Chondrocyte (in vitro differentiated cells): ENCODE data around the gene PALMD. TPM values are rescaled to one million over a fixed set of nuclear protein-coding genes. Genes with fewer than 3 reads are reported as not detected.

Source experiments
- DNase-seq: peaks from one replicate; pipeline ENCODE4 v3.0.0; 2021; ENCODE audit warnings: mixed read lengths, low spot score
- H3K27ac Mint-ChIP-seq: one replicate; pipeline ENCODE4 v1.8.0; 2021; ENCODE audit warnings: mild to moderate bottlenecking, moderate library complexity, mixed read lengths; ENCODE audit not compliant: unreplicated experiment
- H3K27me3 Mint-ChIP-seq: 2 replicates; pipeline ENCODE4 v1.8.0; 2021; ENCODE audit warnings: low read depth, mixed read lengths
- H3K36me3 Mint-ChIP-seq: 2 replicates; pipeline ENCODE4 v1.8.0; 2021; ENCODE audit warnings: low read depth, mixed read lengths
- H3K4me1 Mint-ChIP-seq: 2 replicates; pipeline ENCODE4 v1.8.0; 2021; ENCODE audit warnings: low read depth, mild to moderate bottlenecking, mixed read lengths
- H3K4me3 Mint-ChIP-seq: one replicate; pipeline ENCODE4 v1.8.0; 2021; ENCODE audit warnings: mild to moderate bottlenecking, moderate library complexity, mixed read lengths; ENCODE audit not compliant: unreplicated experiment
- H3K9me3 Mint-ChIP-seq: 2 replicates; pipeline ENCODE4 v1.8.0; 2021; ENCODE audit warnings: low read depth, mixed read lengths
- total RNA-seq: library from RNA; stranded (reverse); gene quantifications from 3 replicates; pipeline ENCODE4 v1.2.1, GENCODE V29; 2021
- TF ChIP-seq, protein P1 (sequence below): fragments of 200-600 bp; sonication (generic); IDR thresholded peaks from 2 replicates; pipeline ENCODE4 v1.5.0; 2021; ENCODE audit warnings: antibody characterized with exemption, mild to moderate bottlenecking, moderate library complexity

PALMD gene
- total RNA-seq, 1 donor from 2014 or later, result 6.2 TPM

DNA sequence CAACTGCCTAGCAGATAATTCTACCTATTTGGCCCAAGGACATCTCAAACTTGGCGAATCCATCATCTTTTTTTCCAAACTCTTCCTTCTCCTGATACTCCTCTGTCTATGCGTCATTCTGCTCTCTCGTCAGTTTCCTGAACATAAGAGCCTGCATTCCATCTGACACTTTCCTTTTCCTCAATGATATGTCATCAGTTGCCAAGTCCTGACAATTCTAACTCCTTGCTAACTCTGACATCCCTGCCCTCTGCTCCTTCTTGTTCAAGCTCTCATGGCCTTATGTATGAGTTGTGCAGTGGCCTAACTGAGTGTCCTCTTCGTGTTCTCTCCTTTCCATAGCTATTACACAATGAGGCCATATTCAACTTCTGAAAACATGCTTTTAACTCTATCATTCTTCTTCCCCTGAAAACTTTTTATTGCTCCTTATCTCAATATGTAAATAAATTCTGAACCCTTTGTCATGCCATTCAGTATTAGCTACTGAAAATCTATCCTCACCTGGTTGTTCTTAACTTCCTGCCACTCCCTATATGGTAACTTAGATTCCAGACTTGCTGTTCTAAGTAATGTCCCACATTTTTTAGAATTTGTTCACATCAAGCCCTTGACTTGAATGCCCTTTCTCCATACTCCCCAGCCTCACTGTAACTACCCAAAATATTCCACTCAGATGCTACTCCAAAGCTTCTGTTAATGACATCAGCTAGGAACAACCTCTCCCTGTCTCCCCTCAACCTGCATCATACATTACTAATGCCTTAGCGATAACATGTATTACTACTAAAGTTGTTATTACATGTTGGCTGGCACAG, 11.5 kb downstream of the PALMD start:
- no peaks in the 10 kb centered on the region for H3K27me3 Mint-ChIP-seq
- H3K4me3 Mint-ChIP-seq, result no peak overlapping the region
- peaks cover 21% of the 10 kb centered on the region for H3K4me1 Mint-ChIP-seq
- no peaks in the 10 kb centered on the region for H3K9me3 Mint-ChIP-seq
- no peak for DNase-seq
- H3K36me3 Mint-ChIP-seq, result no peaks in the 10 kb centered on the region
- TF ChIP-seq, protein P1, sequence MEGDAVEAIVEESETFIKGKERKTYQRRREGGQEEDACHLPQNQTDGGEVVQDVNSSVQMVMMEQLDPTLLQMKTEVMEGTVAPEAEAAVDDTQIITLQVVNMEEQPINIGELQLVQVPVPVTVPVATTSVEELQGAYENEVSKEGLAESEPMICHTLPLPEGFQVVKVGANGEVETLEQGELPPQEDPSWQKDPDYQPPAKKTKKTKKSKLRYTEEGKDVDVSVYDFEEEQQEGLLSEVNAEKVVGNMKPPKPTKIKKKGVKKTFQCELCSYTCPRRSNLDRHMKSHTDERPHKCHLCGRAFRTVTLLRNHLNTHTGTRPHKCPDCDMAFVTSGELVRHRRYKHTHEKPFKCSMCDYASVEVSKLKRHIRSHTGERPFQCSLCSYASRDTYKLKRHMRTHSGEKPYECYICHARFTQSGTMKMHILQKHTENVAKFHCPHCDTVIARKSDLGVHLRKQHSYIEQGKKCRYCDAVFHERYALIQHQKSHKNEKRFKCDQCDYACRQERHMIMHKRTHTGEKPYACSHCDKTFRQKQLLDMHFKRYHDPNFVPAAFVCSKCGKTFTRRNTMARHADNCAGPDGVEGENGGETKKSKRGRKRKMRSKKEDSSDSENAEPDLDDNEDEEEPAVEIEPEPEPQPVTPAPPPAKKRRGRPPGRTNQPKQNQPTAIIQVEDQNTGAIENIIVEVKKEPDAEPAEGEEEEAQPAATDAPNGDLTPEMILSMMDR, result no peak
- H3K27ac Mint-ChIP-seq, result no peak overlapping the region

GRCh38 chr1:99658031-99658290, 12.0 kb downstream of the PALMD start:
- Mint-ChIP-seq H3K4me1 (peaks cover 22% of the 10 kb centered on the region), H3K27ac (no peak overlapping the region), H3K36me3 (no peaks in the 10 kb centered on the region), H3K27me3 (no peaks in the 10 kb centered on the region), H3K4me3 (no peak overlapping the region), H3K9me3 (no peaks in the 10 kb centered on the region)
- TF ChIP-seq, protein P1, result no peak
- no peak for DNase-seq

- H3K36me3 Mint-ChIP-seq, result no peaks in the 10 kb centered on the region
- no peak for DNase-seq
- H3K27me3 Mint-ChIP-seq, result no peaks in the 10 kb centered on the region
- peaks cover 21% of the 10 kb centered on the region for H3K4me1 Mint-ChIP-seq
- H3K9me3 Mint-ChIP-seq, result no peaks in the 10 kb centered on the region
- TF ChIP-seq, protein P1, result no peak
- H3K4me3 Mint-ChIP-seq, result no peak overlapping the region
- no peak overlapping the region for H3K27ac Mint-ChIP-seq
Observed at GRCh38 chr1:99659755-99660210, 13.9 kb downstream of the PALMD start.

DNA sequence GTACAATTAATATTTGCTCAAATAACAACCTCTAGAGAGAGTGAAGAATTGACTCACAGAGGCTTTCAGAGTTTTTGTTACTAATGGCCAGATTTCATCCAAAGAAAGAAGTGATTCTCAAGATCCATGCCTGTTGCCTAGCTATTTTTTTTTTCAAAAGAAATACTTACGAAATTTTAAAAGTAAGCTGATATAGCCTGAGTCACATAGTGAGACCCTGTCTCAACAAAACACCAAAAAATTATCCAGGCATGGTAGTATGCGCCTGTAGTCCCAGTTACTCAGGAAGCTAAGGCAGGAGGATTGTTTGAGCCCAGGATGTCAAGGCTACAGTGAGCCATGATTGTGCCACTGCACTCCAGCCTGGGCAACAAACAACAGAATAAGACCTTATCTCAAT, 14.6 kb downstream of the PALMD start:
- Mint-ChIP-seq H3K9me3 (no peaks in the 10 kb centered on the region), H3K4me1 (peaks cover 21% of the 10 kb centered on the region), H3K36me3 (no peaks in the 10 kb centered on the region), H3K27me3 (no peaks in the 10 kb centered on the region), H3K27ac (no peak overlapping the region), H3K4me3 (no peak overlapping the region)
- TF ChIP-seq, protein P1, result no peak
- DNase-seq, result no peak

GRCh38 chr1:99661780-99662179, 15.9 kb downstream of the PALMD start:
- no peak for DNase-seq

More at GRCh38 chr1:99661780-99662179, 15.9 kb downstream of the PALMD start:
- Mint-ChIP-seq H3K9me3 (no peaks in the 10 kb centered on the region), H3K4me1 (peaks cover 21% of the 10 kb centered on the region), H3K27ac (no peak overlapping the region), H3K36me3 (no peaks in the 10 kb centered on the region), H3K4me3 (no peak overlapping the region), H3K27me3 (no peaks in the 10 kb centered on the region)
- TF ChIP-seq, protein P1, result no peak
